AG04450 (cell line): Measurements from ENCODE around the gene ZMAT2. TPM values are rescaled to one million over a fixed set of nuclear protein-coding genes. Genes with fewer than 3 reads are reported as not detected.
"Not testable (repeated sequence)": the region's sequence is repeated elsewhere in the genome, so short reads cannot be mapped to it uniquely, and the experiment has no call there.

Experiments
- CTCF ChIA-PET: fragments of 300-600, 350-600 bp; formaldehyde crosslinking; extraction: SDS; loops from one replicate; lab custom pipeline; 2022; ENCODE audit warnings: antibody characterized with exemption, inconsistent platforms; lab: Charles Lee
- POLR2A ChIA-PET: fragments of 350-600 bp; formaldehyde crosslinking; extraction: SDS; loops from one replicate; lab custom pipeline; 2021; ENCODE audit warnings: antibody characterized with exemption, inconsistent platforms; lab: Yijun Ruan, JAX
- DNase-seq: peaks from one replicate; pipeline ENCODE4 v3.0.0-alpha.2; 2011; ENCODE audit warnings: low read depth, low spot score
- H3K27ac ChIP-seq: one replicate; pipeline ENCODE4 v1.5.1; 2012; ENCODE audit warnings: low read depth, low read length, control low read depth
- H3K27me3 ChIP-seq: one replicate; pipeline ENCODE4 v1.6.0; 2012; ENCODE audit warnings: low read length; ENCODE audit not compliant: control insufficient read depth, insufficient read depth
- H3K4me3 ChIP-seq: 2 replicates; pipeline ENCODE4 v1.5.1; 2011; ENCODE audit warnings: mild to moderate bottlenecking, low read depth, low read length, control low read depth
- H3K9me3 ChIP-seq: 2 replicates; pipeline ENCODE4 v1.5.1; 2012; ENCODE audit warnings: low read length; ENCODE audit not compliant: control insufficient read depth, insufficient read depth
- CTCF ChIP-seq: IDR thresholded peaks from 2 replicates; pipeline ENCODE4 v1.5.1; 2011; ENCODE audit warnings: low read depth, low read length, control low read depth, inconsistent platforms
- polyA plus RNA-seq: library from polyadenylated mRNA; depleted of rRNA; stranded (reverse); fragments of >200 nt; gene quantifications from 2 replicates; pipeline ENCODE4 v1.2.3, GENCODE V29; 2011

ZMAT2 gene
- polyA plus RNA-seq, 1 experiment, result 82.8 TPM

DNA sequence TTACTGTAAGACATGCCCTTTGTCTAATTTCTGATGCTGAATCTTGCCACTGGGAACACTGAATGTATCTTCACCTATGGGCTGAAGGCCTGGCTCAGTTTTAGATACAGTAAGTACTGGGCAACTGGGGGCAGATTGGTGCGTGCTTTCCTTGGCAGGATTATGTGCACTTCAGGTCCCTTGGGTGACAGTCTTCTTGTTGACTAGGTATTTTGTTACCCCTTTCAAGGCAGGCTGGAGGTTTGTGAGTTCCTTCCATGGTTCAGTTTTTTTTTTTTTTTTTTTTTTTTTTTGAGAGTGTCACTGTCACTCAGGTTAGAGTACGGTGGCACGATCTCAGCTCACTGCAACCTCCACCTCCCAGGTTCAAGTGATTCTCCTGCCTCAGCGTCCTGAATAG lies 7.6 kb downstream of the ZMAT2 start:
- POLR2A ChIA-PET, result interaction anchor here (0.7 to 1.5 kb wide), 2 partner anchors 11 to 15 kb away, joined by 3 to 15 read pairs; no protein-coding TSS in a partner anchor
- no peak overlapping the region for H3K4me3 ChIP-seq
- DNase-seq, result no peak

GRCh38 chr5:140708787-140709186 lies 8.5 kb downstream of the ZMAT2 start:
- POLR2A ChIA-PET, result interaction anchor here (1.5 kb wide), 1 partner anchor 16 kb away, joined by 3 read pairs; no protein-coding TSS in a partner anchor
- H3K27me3 ChIP-seq, CTCF ChIA-PET, H3K9me3 ChIP-seq, H3K4me3 ChIP-seq, H3K27ac ChIP-seq, DNase-seq: not testable (repeated sequence)

More for the DNA sequence above, 7.6 kb downstream of the ZMAT2 start:
- TF ChIP-seq CTCF, result no peak
- Histone ChIP-seq H3K27me3 (no peaks in the 10 kb centered on the region), H3K27ac (no peak overlapping the region), H3K9me3 (no peaks in the 10 kb centered on the region)
- CTCF ChIA-PET, result no interaction called here

- Histone ChIP-seq H3K4me3 (peak overlapping the region; percentile 60), H3K27ac (peak overlapping the region; percentile 93), H3K9me3 (no peaks in the 10 kb centered on the region), H3K27me3 (no peaks in the 10 kb centered on the region)
- no peak for TF ChIP-seq CTCF
- ChIA-PET POLR2A (interaction anchor here (1.1 to 2.1 kb wide), 5 partner anchors 11 to 310 kb away, joined by 4 to 14 read pairs (median 7); partner anchors contain the start of genes HARS1, HARS2, IK and NDUFA2), CTCF (interaction anchor here (0.6 to 2.9 kb wide), 5 partner anchors 9 to 1711 kb away, joined by 3 to 7 read pairs (median 5); partner anchors contain the start of gene ZMAT2)
- DNase-seq, result peak; percentile 95
Observed at GRCh38 chr5:140710899-140711552, 10.8 kb downstream of the ZMAT2 start.

DNA sequence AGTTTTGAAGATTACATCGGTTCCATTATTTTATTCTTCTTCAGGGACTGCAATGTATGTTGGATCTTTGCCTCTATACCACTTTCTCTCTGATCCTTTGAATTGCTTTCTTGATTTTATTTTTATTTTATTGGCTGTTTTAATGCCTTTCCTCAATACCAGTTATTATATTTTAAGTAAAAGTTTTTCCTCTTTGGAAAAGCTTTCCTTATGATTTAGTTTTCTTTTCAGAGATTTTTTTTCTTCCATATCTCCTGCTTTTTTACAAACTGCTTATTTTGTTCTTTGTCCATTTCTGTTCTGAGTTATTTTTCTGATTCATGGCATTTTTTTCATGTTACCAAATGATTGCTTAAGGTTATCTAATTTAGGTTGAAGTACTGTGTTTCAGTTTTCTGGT lies 11.5 kb downstream of the ZMAT2 start:
- POLR2A ChIA-PET, result interaction anchor here (1.1 to 2.1 kb wide), 5 partner anchors 12 to 311 kb away, joined by 4 to 14 read pairs (median 7); partner anchors contain the start of genes HARS1, HARS2, IK and NDUFA2
- CTCF ChIA-PET, result interaction anchor here (0.6 to 2.9 kb wide), 5 partner anchors 8 to 353 kb away, joined by 3 to 7 read pairs (median 5); partner anchors contain the start of gene ZMAT2

GRCh38 chr5:140713562-140714094 lies 13.4 kb downstream of the ZMAT2 start:
- POLR2A ChIA-PET, result no interaction called here
- no peak for TF ChIP-seq CTCF

More for the DNA sequence above, 11.5 kb downstream of the ZMAT2 start:
- no peak overlapping the region for H3K27ac ChIP-seq
- H3K27me3 ChIP-seq, result no peaks in the 10 kb centered on the region
- H3K9me3 ChIP-seq, result no peaks in the 10 kb centered on the region
- no peak for TF ChIP-seq CTCF
- no peak for DNase-seq
- no peak overlapping the region for H3K4me3 ChIP-seq

GRCh38 chr5:140716238-140716637 lies 16.0 kb downstream of the ZMAT2 start:
- POLR2A ChIA-PET, DNase-seq, H3K27me3 ChIP-seq, H3K4me3 ChIP-seq, H3K9me3 ChIP-seq, H3K27ac ChIP-seq: not testable (repeated sequence)
- CTCF ChIA-PET, result interaction anchor here (1.4 kb wide), 1 partner anchor 604 kb away, joined by 4 read pairs; the partner anchor contains the start of gene TAF7

More at GRCh38 chr5:140713562-140714094, 13.4 kb downstream of the ZMAT2 start:
- Histone ChIP-seq H3K27ac (no peak overlapping the region), H3K4me3 (no peak overlapping the region), H3K9me3 (no peaks in the 10 kb centered on the region), H3K27me3 (no peaks in the 10 kb centered on the region)
- CTCF ChIA-PET, result interaction anchor here (0.6 kb wide), 1 partner anchor 854 kb away, joined by 3 read pairs; no protein-coding TSS in a partner anchor
- DNase-seq, result no peak
